ENCODE results near the gene TSPAN12. TPM values are rescaled to one million over a fixed set of nuclear protein-coding genes. Genes with fewer than 3 reads are reported as not detected.

TSPAN12 gene
- total RNA-seq, 1 donor from 2014 or later: 13.0 TPM

- no peak overlapping the region for H3K9ac ChIP-seq (ENCODE audit: low read length)
These were observed 82.2 kb downstream of the TSPAN12 start for GRCh38 chr7:120775755-120776154.

GRCh38 chr7:120774481-120774880, 83.5 kb downstream of the TSPAN12 start:
- no peaks in the 10 kb centered on the region for H3K36me3 Mint-ChIP-seq (ENCODE audit: low read depth, unreplicated experiment)
- Histone ChIP-seq H3K4me1 (ENCODE audit: insufficient read depth, low read length) (no peaks in the 10 kb centered on the region), H3K9me3 (ENCODE audit: insufficient read depth, low read depth, low read length) (no peaks in the 10 kb centered on the region)

More at GRCh38 chr7:120775755-120776154, 82.2 kb downstream of the TSPAN12 start:
- Mint-ChIP-seq H3K4me1 (ENCODE audit: low read depth, unreplicated experiment) (no peaks in the 10 kb centered on the region), H3K27ac (ENCODE audit: unreplicated experiment) (no peak overlapping the region), H3K4me3 (ENCODE audit: unreplicated experiment) (no peak overlapping the region), H3K36me3 (ENCODE audit: low read depth, unreplicated experiment) (no peaks in the 10 kb centered on the region), H3K9me3 (ENCODE audit: unreplicated experiment) (no peaks in the 10 kb centered on the region), H3K27me3 (ENCODE audit: low read depth, unreplicated experiment) (no peaks in the 10 kb centered on the region)
- Histone ChIP-seq H3K4me3 (ENCODE audit: insufficient read depth, low read depth, low read length) (no peak overlapping the region), H2AFZ (ENCODE audit: low read depth, low read length) (no peak overlapping the region), H3K27me3 (ENCODE audit: insufficient read depth, low read length) (no peaks in the 10 kb centered on the region), H3K4me1 (ENCODE audit: insufficient read depth, low read length) (no peaks in the 10 kb centered on the region), H3K79me2 (ENCODE audit: insufficient read depth, low read length) (no peaks in the 10 kb centered on the region), H3K4me2 (ENCODE audit: low read length) (no peak overlapping the region), H3K9me3 (ENCODE audit: insufficient read depth, low read depth, low read length) (no peaks in the 10 kb centered on the region), H3K36me3 (ENCODE audit: insufficient read depth, low read length) (no peaks in the 10 kb centered on the region), H4K20me1 (ENCODE audit: insufficient read depth, low read length) (no peaks in the 10 kb centered on the region), H3K27ac (ENCODE audit: low read depth, low read length) (no peak overlapping the region)
- no peak for FAIRE-seq
- TF ChIP-seq EZH2 (IDR thresholded peaks at IDR 0.05; ENCODE audit: insufficient read depth, low read length): no peak
- TF ChIP-seq, protein P1, sequence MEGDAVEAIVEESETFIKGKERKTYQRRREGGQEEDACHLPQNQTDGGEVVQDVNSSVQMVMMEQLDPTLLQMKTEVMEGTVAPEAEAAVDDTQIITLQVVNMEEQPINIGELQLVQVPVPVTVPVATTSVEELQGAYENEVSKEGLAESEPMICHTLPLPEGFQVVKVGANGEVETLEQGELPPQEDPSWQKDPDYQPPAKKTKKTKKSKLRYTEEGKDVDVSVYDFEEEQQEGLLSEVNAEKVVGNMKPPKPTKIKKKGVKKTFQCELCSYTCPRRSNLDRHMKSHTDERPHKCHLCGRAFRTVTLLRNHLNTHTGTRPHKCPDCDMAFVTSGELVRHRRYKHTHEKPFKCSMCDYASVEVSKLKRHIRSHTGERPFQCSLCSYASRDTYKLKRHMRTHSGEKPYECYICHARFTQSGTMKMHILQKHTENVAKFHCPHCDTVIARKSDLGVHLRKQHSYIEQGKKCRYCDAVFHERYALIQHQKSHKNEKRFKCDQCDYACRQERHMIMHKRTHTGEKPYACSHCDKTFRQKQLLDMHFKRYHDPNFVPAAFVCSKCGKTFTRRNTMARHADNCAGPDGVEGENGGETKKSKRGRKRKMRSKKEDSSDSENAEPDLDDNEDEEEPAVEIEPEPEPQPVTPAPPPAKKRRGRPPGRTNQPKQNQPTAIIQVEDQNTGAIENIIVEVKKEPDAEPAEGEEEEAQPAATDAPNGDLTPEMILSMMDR (IDR thresholded peaks at IDR 0.05; ENCODE audit: insufficient read depth, low read depth, low read length): no peak
- DNase-seq (ENCODE audit: low read depth): no peak

DNA sequence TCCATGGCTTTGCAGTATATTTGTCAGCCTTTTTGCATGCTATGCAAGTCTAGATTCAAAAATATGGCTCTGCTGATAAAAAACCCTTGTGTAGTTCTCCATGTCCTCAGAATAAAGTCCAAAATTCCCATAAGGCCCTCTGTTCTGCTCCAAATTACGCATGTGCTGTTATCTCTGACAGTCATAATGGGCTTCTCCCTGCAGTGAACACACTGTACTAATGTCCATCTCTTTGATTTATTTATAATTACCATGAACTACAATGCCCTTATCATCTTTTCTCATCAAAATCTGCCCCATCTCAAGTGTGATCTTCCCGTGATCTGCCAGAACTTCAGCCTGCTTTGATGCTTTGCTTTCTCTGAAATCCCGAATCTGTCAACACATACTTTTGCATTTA, 87.7 kb downstream of the TSPAN12 start:
- Histone ChIP-seq H3K9me3 (ENCODE audit: insufficient read depth, low read depth, low read length) (no peaks in the 10 kb centered on the region), H3K4me3 (ENCODE audit: insufficient read depth, low read depth, low read length) (no peak overlapping the region), H3K79me2 (ENCODE audit: insufficient read depth, low read length) (no peaks in the 10 kb centered on the region), H3K4me2 (ENCODE audit: low read length) (no peak overlapping the region), H4K20me1 (ENCODE audit: insufficient read depth, low read length) (no peaks in the 10 kb centered on the region), H2AFZ (ENCODE audit: low read depth, low read length) (no peak overlapping the region), H3K27ac (ENCODE audit: low read depth, low read length) (no peak overlapping the region), H3K36me3 (ENCODE audit: insufficient read depth, low read length) (no peaks in the 10 kb centered on the region), H3K9ac (ENCODE audit: low read length) (no peak overlapping the region), H3K4me1 (ENCODE audit: insufficient read depth, low read length) (no peaks in the 10 kb centered on the region), H3K27me3 (ENCODE audit: insufficient read depth, low read length) (no peaks in the 10 kb centered on the region)
- no peak for DNase-seq (ENCODE audit: low read depth)
- Mint-ChIP-seq H3K27me3 (ENCODE audit: low read depth, unreplicated experiment) (no peaks in the 10 kb centered on the region), H3K9me3 (ENCODE audit: unreplicated experiment) (no peaks in the 10 kb centered on the region), H3K4me3 (ENCODE audit: unreplicated experiment) (no peak overlapping the region), H3K27ac (ENCODE audit: unreplicated experiment) (no peak overlapping the region), H3K4me1 (ENCODE audit: low read depth, unreplicated experiment) (no peaks in the 10 kb centered on the region), H3K36me3 (ENCODE audit: low read depth, unreplicated experiment) (no peaks in the 10 kb centered on the region)
- TF ChIP-seq, protein P1 (IDR thresholded peaks at IDR 0.05; ENCODE audit: insufficient read depth, low read depth, low read length): no peak
- no peak for TF ChIP-seq EZH2 (IDR thresholded peaks at IDR 0.05; ENCODE audit: insufficient read depth, low read length)
- no peak for FAIRE-seq

More at GRCh38 chr7:120774481-120774880, 83.5 kb downstream of the TSPAN12 start:
- Histone ChIP-seq H3K27me3 (ENCODE audit: insufficient read depth, low read length) (no peaks in the 10 kb centered on the region), H3K79me2 (ENCODE audit: insufficient read depth, low read length) (no peaks in the 10 kb centered on the region), H3K9ac (ENCODE audit: low read length) (no peak overlapping the region), H3K36me3 (ENCODE audit: insufficient read depth, low read length) (no peaks in the 10 kb centered on the region), H2AFZ (ENCODE audit: low read depth, low read length) (no peak overlapping the region), H3K4me2 (ENCODE audit: low read length) (no peak overlapping the region), H3K27ac (ENCODE audit: low read depth, low read length) (no peak overlapping the region), H3K4me3 (ENCODE audit: insufficient read depth, low read depth, low read length) (no peak overlapping the region), H4K20me1 (ENCODE audit: insufficient read depth, low read length) (no peaks in the 10 kb centered on the region)
- DNase-seq (ENCODE audit: low read depth) (no peak), FAIRE-seq (no peak)
- no peaks in the 10 kb centered on the region for H3K9me3 Mint-ChIP-seq (ENCODE audit: unreplicated experiment)
- no peaks in the 10 kb centered on the region for H3K4me1 Mint-ChIP-seq (ENCODE audit: low read depth, unreplicated experiment)
- H3K27ac Mint-ChIP-seq (ENCODE audit: unreplicated experiment): no peak overlapping the region
- TF ChIP-seq, protein P1 (IDR thresholded peaks at IDR 0.05; ENCODE audit: insufficient read depth, low read depth, low read length): no peak
- TF ChIP-seq EZH2 (IDR thresholded peaks at IDR 0.05; ENCODE audit: insufficient read depth, low read length): no peak
- H3K27me3 Mint-ChIP-seq (ENCODE audit: low read depth, unreplicated experiment): no peaks in the 10 kb centered on the region
- no peak overlapping the region for H3K4me3 Mint-ChIP-seq (ENCODE audit: unreplicated experiment)

Measured in astrocyte (in vitro differentiated cells and primary cell).